ENCODE measurements around the gene NLRP1. TPM values are rescaled to one million over a fixed set of nuclear protein-coding genes. Genes with fewer than 3 reads are reported as not detected.
"Not testable (repeated sequence)": the region's sequence is repeated elsewhere in the genome, so short reads cannot be mapped to it uniquely, and the experiment has no call there.

NLRP1 gene
- total RNA-seq, 1 donor from 2014 or later, result 29.3 TPM

GRCh38 chr17:5581655-5582054, 2.7 kb downstream of the NLRP1 start:
- Mint-ChIP-seq H3K27me3 (ENCODE audit: insufficient read depth, low read depth) (peaks cover 3% of the 10 kb centered on the region), H3K36me3 (no peaks in the 10 kb centered on the region), H3K4me1 (peaks cover 7% of the 10 kb centered on the region), H3K9me3 (peaks cover 6% of the 10 kb centered on the region), H3K4me3 (peak overlapping the region; percentile 38), H3K27ac (no peak overlapping the region)
- H2AFZ ChIP-seq (replicated peaks), result no peak overlapping the region
- no peak overlapping the region for H3K4me3 ChIP-seq
- no peak for TF ChIP-seq EZH2phosphoT487 (IDR thresholded peaks at IDR 0.05)
- no peak for TF ChIP-seq CTCF (IDR thresholded peaks at IDR 0.05)
- no peak for TF ChIP-seq EZH2 (IDR thresholded peaks at IDR 0.05)
- no peaks in the 10 kb centered on the region for H3F3A ChIP-seq (ENCODE audit: low read depth)
- H3K27me3 ChIP-seq, result no peaks in the 10 kb centered on the region
- H3K36me3 ChIP-seq, result no peaks in the 10 kb centered on the region
- no peaks in the 10 kb centered on the region for H4K20me1 ChIP-seq (ENCODE audit: low read depth)
- no peak overlapping the region for H3K9ac ChIP-seq
- H3K4me2 ChIP-seq, result no peak overlapping the region
- no peak overlapping the region for H3K27ac ChIP-seq
- no peaks in the 10 kb centered on the region for H3K79me2 ChIP-seq (ENCODE audit: low read depth)
- no peak for DNase-seq (ENCODE audit: low spot score)
- H3K9me3 ChIP-seq (ENCODE audit: low read depth), result no peaks in the 10 kb centered on the region
- H3K4me1 ChIP-seq, result no peaks in the 10 kb centered on the region

- Mint-ChIP-seq H3K4me1 (peaks cover 2% of the 10 kb centered on the region), H3K36me3 (no peaks in the 10 kb centered on the region), H3K9me3 (peaks cover 6% of the 10 kb centered on the region), H3K27me3 (ENCODE audit: insufficient read depth, low read depth) (peaks cover 3% of the 10 kb centered on the region), H3K4me3 (no peak overlapping the region), H3K27ac (no peak overlapping the region)
- Histone ChIP-seq H2AFZ (replicated peaks) (no peak overlapping the region), H3K27ac (no peak overlapping the region), H4K20me1 (ENCODE audit: low read depth) (no peaks in the 10 kb centered on the region), H3K27me3 (no peaks in the 10 kb centered on the region), H3K4me2 (no peak overlapping the region), H3F3A (ENCODE audit: low read depth) (no peaks in the 10 kb centered on the region), H3K79me2 (ENCODE audit: low read depth) (no peaks in the 10 kb centered on the region), H3K4me1 (no peaks in the 10 kb centered on the region), H3K9me3 (ENCODE audit: low read depth) (no peaks in the 10 kb centered on the region), H3K36me3 (no peaks in the 10 kb centered on the region), H3K9ac (no peak overlapping the region), H3K4me3 (no peak overlapping the region)
- TF ChIP-seq EZH2phosphoT487 (IDR thresholded peaks at IDR 0.05) (no peak), CTCF (IDR thresholded peaks at IDR 0.05) (no peak), EZH2 (IDR thresholded peaks at IDR 0.05) (no peak)
- no peak for DNase-seq (ENCODE audit: low spot score)
These were observed 3.3 kb downstream of the NLRP1 start for GRCh38 chr17:5580969-5581368.

- no peaks in the 10 kb centered on the region for H3K36me3 Mint-ChIP-seq
- H3K79me2 ChIP-seq (ENCODE audit: low read depth), result no peaks in the 10 kb centered on the region
- no peaks in the 10 kb centered on the region for H4K20me1 ChIP-seq (ENCODE audit: low read depth)
- no peak overlapping the region for H3K4me3 ChIP-seq
- no peak for DNase-seq (ENCODE audit: low spot score)
- no peaks in the 10 kb centered on the region for H3K4me1 ChIP-seq
- H3K27me3 Mint-ChIP-seq (ENCODE audit: insufficient read depth, low read depth), result no peaks in the 10 kb centered on the region
- H3K4me3 Mint-ChIP-seq, result no peak overlapping the region
- H3K4me1 Mint-ChIP-seq, result no peaks in the 10 kb centered on the region
- H3K9me3 Mint-ChIP-seq, result peaks cover 8% of the 10 kb centered on the region
- no peak overlapping the region for H3K27ac Mint-ChIP-seq
- no peak overlapping the region for H3K9ac ChIP-seq
- no peaks in the 10 kb centered on the region for H3F3A ChIP-seq (ENCODE audit: low read depth)
- H3K9me3 ChIP-seq (ENCODE audit: low read depth), result no peaks in the 10 kb centered on the region
- no peak overlapping the region for H3K27ac ChIP-seq
- H3K4me2 ChIP-seq, result no peak overlapping the region
- no peaks in the 10 kb centered on the region for H3K36me3 ChIP-seq
- TF ChIP-seq EZH2phosphoT487 (IDR thresholded peaks at IDR 0.05), result no peak
- no peak for TF ChIP-seq CTCF (IDR thresholded peaks at IDR 0.05)
- TF ChIP-seq EZH2 (IDR thresholded peaks at IDR 0.05), result no peak
- no peak overlapping the region for H2AFZ ChIP-seq (replicated peaks)
- H3K27me3 ChIP-seq, result no peaks in the 10 kb centered on the region
These were observed 3.9 kb downstream of the NLRP1 start for GRCh38 chr17:5580367-5580766.

- not testable (repeated sequence) for H3K4me2 ChIP-seq; H3K9me3 ChIP-seq (ENCODE audit: low read depth); H3K36me3 Mint-ChIP-seq; H3K4me3 ChIP-seq; H3F3A ChIP-seq (ENCODE audit: low read depth); DNase-seq (ENCODE audit: low spot score); H3K27ac ChIP-seq; H4K20me1 ChIP-seq (ENCODE audit: low read depth); H2AFZ ChIP-seq (replicated peaks); H3K4me3 Mint-ChIP-seq; H3K9ac ChIP-seq; H3K27me3 Mint-ChIP-seq (ENCODE audit: insufficient read depth, low read depth); H3K4me1 Mint-ChIP-seq; H3K27me3 ChIP-seq; H3K79me2 ChIP-seq (ENCODE audit: low read depth); H3K36me3 ChIP-seq; H3K4me1 ChIP-seq; H3K27ac Mint-ChIP-seq
- peaks cover 13% of the 10 kb centered on the region for H3K9me3 Mint-ChIP-seq
These were observed 5.5 kb downstream of the NLRP1 start for GRCh38 chr17:5578768-5579167.

GRCh38 chr17:5573017-5573416, 11.3 kb downstream of the NLRP1 start:
- H3K9me3 ChIP-seq (ENCODE audit: low read depth); H3K4me3 ChIP-seq; H3K36me3 Mint-ChIP-seq; H3K4me2 ChIP-seq; H3K36me3 ChIP-seq; H3K27ac Mint-ChIP-seq; H3K4me1 ChIP-seq; H3K27me3 ChIP-seq; H3K27ac ChIP-seq; H4K20me1 ChIP-seq (ENCODE audit: low read depth); H3K9ac ChIP-seq; H2AFZ ChIP-seq (replicated peaks); H3K79me2 ChIP-seq (ENCODE audit: low read depth); DNase-seq (ENCODE audit: low spot score); H3K4me1 Mint-ChIP-seq; H3K4me3 Mint-ChIP-seq; H3F3A ChIP-seq (ENCODE audit: low read depth); H3K27me3 Mint-ChIP-seq (ENCODE audit: insufficient read depth, low read depth): not testable (repeated sequence)
- peaks cover 28% of the 10 kb centered on the region for H3K9me3 Mint-ChIP-seq

All from neural progenitor cell (in vitro differentiated cells).